Left lung (tissue), 10 donors: ENCODE measurements around the gene COL16A1. TPM values are rescaled to one million over a fixed set of nuclear protein-coding genes. Genes with fewer than 3 reads are reported as not detected.

ENCODE experiments used
- ATAC-seq: fragments of 200-7000 bp; cut with Tn5 transposase; one replicate; pipeline ENCODE4 v1.9.1; 2020; ENCODE audit warnings: moderate library complexity
- DNase-seq, 4 donors: peaks; one replicate each; pipeline ENCODE4 v3.0.0-alpha.2; 2013 to 2020
- H3K27ac ChIP-seq, 2 donors: fragments of 200-600 bp; sonication (generic) in 1 of 2; one replicate each; pipeline versions ENCODE4 v1.5.0 to v1.8.0; 2020 to 2021
- H3K27me3 ChIP-seq, 2 donors: fragments of 200-600 bp; sonication (generic) in 1 of 2; one replicate each; pipeline versions ENCODE4 v1.5.0 to v1.8.0; 2020 to 2021
- H3K36me3 ChIP-seq, 2 donors: fragments of 200-600 bp; sonication (generic) in 1 of 2; one replicate each; pipeline versions ENCODE4 v1.5.0 to v1.8.0; 2020 to 2021
- H3K4me1 ChIP-seq, 2 donors: fragments of 200-600 bp; one replicate each; pipeline ENCODE4 v1.8.0; 2021
- H3K4me3 ChIP-seq, 2 donors: fragments of 200-600 bp; sonication (generic) in 1 of 2; one replicate each; pipeline versions ENCODE4 v1.5.0 to v1.8.0; 2020 to 2021; ENCODE audit warnings: mild to moderate bottlenecking in 1 of 2
- H3K9me3 ChIP-seq, 2 donors: fragments of 200-600 bp; sonication (generic) in 1 of 2; one replicate each; pipeline versions ENCODE4 v1.5.0 to v1.8.0; 2020 to 2021
- intact Hi-C, 2 donors: fragments of 100-400 bp; cut with DNase I; formaldehyde crosslinking; loops; one replicate each; pipeline versions ENCODE4 v1.11.2 to v1.14.2; 2022
- polyA plus RNA-seq, 6 donors: library from polyadenylated mRNA; unstranded; fragments of 120-200 nt; gene quantifications; one replicate each; pipeline ENCODE4 v1.2.1, GENCODE V29; 2013; ENCODE audit not compliant: insufficient read length in 6 of 6
- total RNA-seq, 2 donors: library from RNA; stranded (reverse); fragmentation: NEBNext Ultra II Directional; extraction: Animal tissue kit (Norgen Biotek cat#: 25700); gene quantifications; one replicate each; pipeline ENCODE4 v1.2.1, GENCODE V29; 2021
- TF ChIP-seq, protein P1 (sequence below), 2 donors: fragments of 200-600 bp; sonication (generic) in 1 of 2; IDR thresholded peaks; one replicate each; pipeline versions ENCODE4 v1.5.0 to v1.8.0; 2021; ENCODE audit warnings: antibody characterized with exemption in 2 of 2
- donor health status: DM: no; HTN: yes; CAD: no.
- donor health status: DM: no; HTN: no; CAD: no.

COL16A1 gene
- total and polyA plus RNA-seq, 8 donors = 64.8 to 177 (median 118) TPM

DNA sequence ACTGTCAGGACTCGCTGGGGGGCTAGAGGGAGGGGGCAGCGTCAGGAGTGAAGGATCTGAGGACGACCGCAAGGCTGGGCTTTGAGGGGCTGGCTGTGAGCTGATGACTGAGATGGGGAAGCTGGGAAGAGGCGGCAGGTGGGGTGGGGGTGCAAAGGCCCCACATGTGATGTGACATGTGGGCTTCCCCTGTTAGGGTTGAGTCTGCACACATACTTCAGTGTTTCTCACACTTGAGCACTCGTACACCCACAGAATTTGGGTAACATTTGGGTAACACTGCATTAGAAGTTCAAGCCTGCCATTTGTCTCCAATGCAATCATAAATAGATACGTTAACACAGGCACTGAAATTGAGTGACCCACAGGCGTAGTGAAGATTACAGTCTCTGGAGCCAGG, 16.2 kb downstream of the COL16A1 start:
- Histone ChIP-seq H3K4me1 (no peaks in the 10 kb centered on the region), H3K4me3 (no peak overlapping the region), H3K36me3 (no peaks in the 10 kb centered on the region), H3K9me3 (no peaks in the 10 kb centered on the region), H3K27ac (no peak overlapping the region), H3K27me3 (peaks cover 0 to 39% of the 10 kb centered on the region in 2 donors)
- ATAC-seq (no peak), DNase-seq (no peak)
- TF ChIP-seq, protein P1, sequence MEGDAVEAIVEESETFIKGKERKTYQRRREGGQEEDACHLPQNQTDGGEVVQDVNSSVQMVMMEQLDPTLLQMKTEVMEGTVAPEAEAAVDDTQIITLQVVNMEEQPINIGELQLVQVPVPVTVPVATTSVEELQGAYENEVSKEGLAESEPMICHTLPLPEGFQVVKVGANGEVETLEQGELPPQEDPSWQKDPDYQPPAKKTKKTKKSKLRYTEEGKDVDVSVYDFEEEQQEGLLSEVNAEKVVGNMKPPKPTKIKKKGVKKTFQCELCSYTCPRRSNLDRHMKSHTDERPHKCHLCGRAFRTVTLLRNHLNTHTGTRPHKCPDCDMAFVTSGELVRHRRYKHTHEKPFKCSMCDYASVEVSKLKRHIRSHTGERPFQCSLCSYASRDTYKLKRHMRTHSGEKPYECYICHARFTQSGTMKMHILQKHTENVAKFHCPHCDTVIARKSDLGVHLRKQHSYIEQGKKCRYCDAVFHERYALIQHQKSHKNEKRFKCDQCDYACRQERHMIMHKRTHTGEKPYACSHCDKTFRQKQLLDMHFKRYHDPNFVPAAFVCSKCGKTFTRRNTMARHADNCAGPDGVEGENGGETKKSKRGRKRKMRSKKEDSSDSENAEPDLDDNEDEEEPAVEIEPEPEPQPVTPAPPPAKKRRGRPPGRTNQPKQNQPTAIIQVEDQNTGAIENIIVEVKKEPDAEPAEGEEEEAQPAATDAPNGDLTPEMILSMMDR (IDR thresholded peaks at IDR 0.05) = no peak
- intact Hi-C loops = no loop called here

DNA sequence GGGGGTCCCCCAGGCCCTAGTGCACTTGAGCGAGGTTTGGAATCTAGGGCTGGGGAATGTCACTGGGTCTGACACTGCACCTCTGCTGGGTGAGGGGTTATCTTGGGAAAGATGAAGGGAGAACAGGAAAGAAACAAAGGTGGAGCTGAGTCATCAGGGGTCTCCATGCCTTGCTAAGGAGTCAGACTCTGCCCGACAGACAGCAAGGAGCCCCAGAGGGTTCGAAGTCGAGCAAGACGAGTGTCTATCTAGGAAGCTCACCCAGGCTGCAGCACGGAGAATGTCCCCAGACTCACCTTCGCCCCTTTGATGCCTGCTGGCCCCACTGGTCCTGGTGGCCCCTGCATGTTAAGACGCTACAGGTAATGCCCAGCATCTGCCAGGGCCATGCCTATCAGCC, 18.0 kb downstream of the COL16A1 start:
- no peak for DNase-seq
- no peak overlapping the region for H3K27ac ChIP-seq

DNA sequence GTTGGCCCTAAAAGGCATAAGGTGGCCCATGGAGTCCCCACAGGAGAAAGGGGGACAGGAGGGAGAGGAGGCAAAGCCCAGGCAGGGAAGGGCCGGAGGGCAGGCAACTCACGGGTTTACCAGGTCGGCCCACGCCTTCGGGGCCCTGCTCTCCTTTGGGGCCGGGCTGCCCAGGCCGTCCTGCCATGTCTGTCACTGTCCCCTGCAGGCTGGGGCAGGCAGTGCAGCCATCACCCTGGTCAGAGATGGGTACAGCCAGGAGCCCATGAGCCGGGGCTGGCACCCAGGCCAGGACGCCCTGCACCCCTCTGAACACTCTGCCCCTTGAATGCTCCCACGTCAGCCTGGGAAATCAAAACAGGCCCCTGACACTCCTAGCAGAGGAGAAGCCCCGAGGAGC, 19.8 kb downstream of the COL16A1 start:
- Histone ChIP-seq H3K27ac (no peak overlapping the region), H3K4me1 (no peaks in the 10 kb centered on the region), H3K27me3 (peaks cover 0 to 25% of the 10 kb centered on the region in 2 donors), H3K36me3 (no peaks in the 10 kb centered on the region), H3K4me3 (no peak overlapping the region), H3K9me3 (no peaks in the 10 kb centered on the region)
- intact Hi-C loops = no loop called here
- TF ChIP-seq, protein P1 (IDR thresholded peaks at IDR 0.05) = peak in 1 of 2 donors; percentile 32
- ATAC-seq = peak; percentile 77
- DNase-seq = no peak

More for the DNA sequence above, 18.0 kb downstream of the COL16A1 start:
- no peaks in the 10 kb centered on the region for H3K36me3 ChIP-seq
- TF ChIP-seq, protein P1 (IDR thresholded peaks at IDR 0.05) = no peak
- intact Hi-C loops = no loop called here
- peaks cover 0 to 29% of the 10 kb centered on the region in 2 donors for H3K27me3 ChIP-seq
- no peaks in the 10 kb centered on the region for H3K9me3 ChIP-seq
- ATAC-seq = no peak
- no peak overlapping the region for H3K4me3 ChIP-seq
- no peaks in the 10 kb centered on the region for H3K4me1 ChIP-seq

DNA sequence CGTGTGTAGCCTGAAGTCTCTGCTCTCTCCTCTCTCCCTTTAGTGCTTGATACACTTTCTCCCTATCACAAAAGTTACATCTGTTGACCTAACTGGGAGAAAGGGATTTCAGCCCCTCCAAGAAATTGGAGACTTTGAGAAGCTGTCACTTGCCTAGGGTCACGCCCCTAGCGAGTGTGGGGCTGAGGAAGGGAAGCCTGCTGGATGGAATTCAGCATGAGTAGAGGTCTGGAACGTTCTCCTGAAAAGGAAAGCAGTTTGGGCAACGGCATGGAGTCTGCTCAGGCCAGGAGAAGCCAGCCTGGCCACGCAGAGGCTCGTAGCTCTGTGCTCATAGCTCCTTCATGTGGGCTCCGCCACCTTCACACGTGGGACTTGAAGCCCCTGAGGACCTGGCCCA, 22.4 kb downstream of the COL16A1 start:
- Histone ChIP-seq H3K4me1 (no peaks in the 10 kb centered on the region), H3K36me3 (no peaks in the 10 kb centered on the region), H3K4me3 (no peak overlapping the region), H3K27me3 (peaks cover 0 to 19% of the 10 kb centered on the region in 2 donors), H3K9me3 (no peaks in the 10 kb centered on the region), H3K27ac (no peak overlapping the region)
- ATAC-seq (no peak), DNase-seq (no peak)
- TF ChIP-seq, protein P1 (IDR thresholded peaks at IDR 0.05) = no peak
- intact Hi-C loops = no loop called here

DNA sequence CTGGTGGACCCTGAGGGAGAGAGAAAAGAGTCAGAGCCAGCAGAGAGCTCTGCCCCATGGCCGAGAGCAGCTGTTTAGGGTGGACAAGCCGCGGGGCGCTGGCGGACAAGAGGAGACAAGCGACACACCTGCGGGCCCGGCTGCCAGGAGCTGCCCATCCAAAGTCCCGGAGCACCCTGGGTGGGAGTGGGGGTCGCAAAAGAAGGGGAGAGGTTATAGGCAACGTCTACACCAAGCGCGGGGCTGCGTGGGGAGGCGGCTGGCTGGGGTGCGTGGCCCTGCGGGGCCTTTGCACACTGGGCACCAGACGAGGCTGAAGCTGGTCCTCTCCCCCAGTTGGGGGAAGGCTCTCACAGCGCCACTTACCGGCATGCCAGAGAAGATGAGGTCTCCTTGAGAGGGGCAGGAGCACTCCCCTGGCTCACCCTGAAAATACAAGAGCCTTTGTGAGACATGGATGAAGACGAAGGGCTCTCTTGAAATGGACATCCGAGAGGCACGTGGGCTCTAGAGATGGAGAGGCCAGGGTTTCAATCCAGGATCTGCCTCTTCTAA, 24.1 kb downstream of the COL16A1 start:
- Histone ChIP-seq H3K4me1 (no peaks in the 10 kb centered on the region), H3K27me3 (peaks cover 0 to 10% of the 10 kb centered on the region in 2 donors), H3K9me3 (no peaks in the 10 kb centered on the region), H3K27ac (no peak overlapping the region), H3K4me3 (no peak overlapping the region), H3K36me3 (no peaks in the 10 kb centered on the region)
- TF ChIP-seq, protein P1 (IDR thresholded peaks at IDR 0.05) = no peak
- intact Hi-C loops = no loop called here
- ATAC-seq (no peak), DNase-seq (no peak)
